Measurements from ENCODE around the gene EPPIN. TPM values are rescaled to one million over a fixed set of nuclear protein-coding genes. Genes with fewer than 3 reads are reported as not detected.
A peak's percentile ranks its signal among the peaks of the same experiment; 100 is the strongest.
"Not testable (repeated sequence)": the region's sequence is repeated elsewhere in the genome, so short reads cannot be mapped to it uniquely, and the experiment has no call there.

Gene EPPIN
- not detected in 2 replicates for total RNA-seq

GRCh38 chr20:45547206-45547770 is at the start of gene EPPIN:
Gene EPPIN, minus strand, starts transcription at chr20:45547401. Its CDS starts 44 bp downstream, at chr20:45547357.
- H3K4me3 ChIP-seq (ENCODE audit: low read depth, low read length), result no peak within 1 kb of the TSS
- TF ChIP-seq, protein P1, sequence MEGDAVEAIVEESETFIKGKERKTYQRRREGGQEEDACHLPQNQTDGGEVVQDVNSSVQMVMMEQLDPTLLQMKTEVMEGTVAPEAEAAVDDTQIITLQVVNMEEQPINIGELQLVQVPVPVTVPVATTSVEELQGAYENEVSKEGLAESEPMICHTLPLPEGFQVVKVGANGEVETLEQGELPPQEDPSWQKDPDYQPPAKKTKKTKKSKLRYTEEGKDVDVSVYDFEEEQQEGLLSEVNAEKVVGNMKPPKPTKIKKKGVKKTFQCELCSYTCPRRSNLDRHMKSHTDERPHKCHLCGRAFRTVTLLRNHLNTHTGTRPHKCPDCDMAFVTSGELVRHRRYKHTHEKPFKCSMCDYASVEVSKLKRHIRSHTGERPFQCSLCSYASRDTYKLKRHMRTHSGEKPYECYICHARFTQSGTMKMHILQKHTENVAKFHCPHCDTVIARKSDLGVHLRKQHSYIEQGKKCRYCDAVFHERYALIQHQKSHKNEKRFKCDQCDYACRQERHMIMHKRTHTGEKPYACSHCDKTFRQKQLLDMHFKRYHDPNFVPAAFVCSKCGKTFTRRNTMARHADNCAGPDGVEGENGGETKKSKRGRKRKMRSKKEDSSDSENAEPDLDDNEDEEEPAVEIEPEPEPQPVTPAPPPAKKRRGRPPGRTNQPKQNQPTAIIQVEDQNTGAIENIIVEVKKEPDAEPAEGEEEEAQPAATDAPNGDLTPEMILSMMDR (IDR thresholded peaks at IDR 0.05; ENCODE audit: insufficient read depth, low read depth, low read length), result no peak
- no peak for DNase-seq (ENCODE audit: low read depth)

DNA sequence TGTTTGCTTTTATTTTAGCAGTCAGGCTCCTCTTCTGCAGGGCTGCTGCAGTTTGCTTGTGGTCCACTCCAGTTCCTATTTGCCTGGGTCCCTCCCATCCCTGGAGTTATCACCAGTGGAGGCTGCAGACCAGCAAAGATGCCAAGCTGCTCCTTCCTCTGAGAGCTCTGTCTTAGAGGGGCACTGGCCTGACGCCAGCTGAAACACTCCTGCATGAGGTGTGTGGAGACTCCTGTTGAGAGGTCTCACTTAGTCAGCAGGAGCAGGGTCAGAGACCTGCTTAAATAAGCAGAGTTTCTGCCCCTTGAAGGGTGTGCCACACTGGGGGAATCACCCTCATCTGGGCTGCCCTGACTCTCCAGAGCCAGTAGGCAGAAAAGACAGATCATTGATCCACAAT is 48.0 kb upstream of the EPPIN start:
- no peak for DNase-seq (ENCODE audit: low read depth)
- no peak overlapping the region for H3K4me3 ChIP-seq (ENCODE audit: low read depth, low read length)
- TF ChIP-seq, protein P1 (IDR thresholded peaks at IDR 0.05; ENCODE audit: insufficient read depth, low read depth, low read length), result no peak

GRCh38 chr20:45593498-45593897 is 46.3 kb upstream of the EPPIN start:
- TF ChIP-seq, protein P1 (IDR thresholded peaks at IDR 0.05; ENCODE audit: insufficient read depth, low read depth, low read length), result no peak
- no peak for DNase-seq (ENCODE audit: low read depth)

GRCh38 chr20:45592574-45593189 is 45.5 kb upstream of the EPPIN start:
- TF ChIP-seq, protein P1 (IDR thresholded peaks at IDR 0.05; ENCODE audit: insufficient read depth, low read depth, low read length), result peak; percentile 67
- peak; percentile 36 for DNase-seq (ENCODE audit: low read depth)
- no peak overlapping the region for H3K4me3 ChIP-seq (ENCODE audit: low read depth, low read length)

More at GRCh38 chr20:45593498-45593897, 46.3 kb upstream of the EPPIN start:
- H3K4me3 ChIP-seq (ENCODE audit: low read depth, low read length), result no peak overlapping the region

GRCh38 chr20:45589725-45590124 is 42.5 kb upstream of the EPPIN start:
- TF ChIP-seq, protein P1 (IDR thresholded peaks at IDR 0.05; ENCODE audit: insufficient read depth, low read depth, low read length), result no peak
- DNase-seq (ENCODE audit: low read depth), result no peak
- no peak overlapping the region for H3K4me3 ChIP-seq (ENCODE audit: low read depth, low read length)

GRCh38 chr20:45588800-45589199 is 41.6 kb upstream of the EPPIN start:
- TF ChIP-seq, protein P1 (IDR thresholded peaks at IDR 0.05; ENCODE audit: insufficient read depth, low read depth, low read length), result no peak
- H3K4me3 ChIP-seq (ENCODE audit: low read depth, low read length), result no peak overlapping the region
- DNase-seq (ENCODE audit: low read depth), result no peak

- peak; percentile 55 for DNase-seq (ENCODE audit: low read depth)
- not testable (repeated sequence) for H3K4me3 ChIP-seq (ENCODE audit: low read depth, low read length)
Measured at GRCh38 chr20:45585986-45586385, 38.8 kb upstream of the EPPIN start.

GRCh38 chr20:45584294-45584693 is 37.1 kb upstream of the EPPIN start:
- DNase-seq (ENCODE audit: low read depth); H3K4me3 ChIP-seq (ENCODE audit: low read depth, low read length): not testable (repeated sequence)
